ENCODE data around the gene CSNK1A1. TPM values are rescaled to one million over a fixed set of nuclear protein-coding genes. Genes with fewer than 3 reads are reported as not detected.
A peak's percentile ranks its signal among the peaks of the same experiment; 100 is the strongest.

CSNK1A1 gene
- total RNA-seq, 2 donors from 2014 or later = 192 to 212 TPM

DNA sequence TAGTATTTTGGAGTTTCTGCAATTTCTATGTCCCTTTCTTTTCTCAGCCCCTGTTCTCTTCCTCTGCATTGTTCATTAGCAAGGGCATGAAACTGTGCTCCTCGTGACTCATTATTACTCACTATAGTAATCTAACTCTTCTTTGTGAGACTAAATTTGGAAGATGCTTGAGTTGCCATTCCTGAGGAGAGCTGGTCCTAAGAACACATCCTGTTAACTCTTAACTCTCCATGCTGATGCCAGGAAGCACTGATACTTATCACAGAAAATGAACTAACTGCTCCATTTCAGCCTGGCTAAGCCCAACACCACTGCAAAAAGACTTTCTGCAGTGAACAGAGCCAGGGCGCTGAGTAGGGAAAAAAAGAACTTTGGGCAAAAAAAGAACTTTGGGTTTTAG lies 10.6 kb upstream of the CSNK1A1 start:
- no peaks in the 10 kb centered on the region for H3K36me3 Mint-ChIP-seq (ENCODE audit: low read depth)
- ATAC-seq = no peak
- H3K27ac Mint-ChIP-seq = no peak overlapping the region
- no peaks in the 10 kb centered on the region for H3K27me3 Mint-ChIP-seq
- no peak for DNase-seq
- no peak overlapping the region for H3K4me3 Mint-ChIP-seq
- no peaks in the 10 kb centered on the region for H3K9me3 ChIP-seq (ENCODE audit: control insufficient read depth, low read length, poor library complexity, severe bottlenecking)
- peaks cover 15% of the 10 kb centered on the region for H3K4me1 Mint-ChIP-seq

DNA sequence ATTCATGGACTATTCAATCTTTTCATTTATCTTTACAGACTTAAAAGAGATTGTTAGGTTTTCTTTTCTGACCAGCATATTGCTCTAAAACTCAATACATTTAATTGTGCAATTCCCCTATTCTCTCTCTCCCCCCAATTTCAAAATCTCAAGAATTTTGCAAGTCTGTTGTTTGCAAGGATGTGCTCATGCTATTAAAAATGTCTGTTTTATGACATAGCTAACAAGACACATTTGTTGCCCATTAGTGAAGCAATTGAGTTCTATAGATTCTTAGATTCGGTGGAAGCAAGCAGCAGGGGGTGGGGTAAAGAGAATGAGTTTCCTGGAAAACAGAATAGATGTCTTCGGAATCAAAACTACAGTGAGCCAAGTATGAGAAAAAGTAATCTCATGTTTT lies 8.5 kb upstream of the CSNK1A1 start:
- H3K4me1 Mint-ChIP-seq = peaks cover 12% of the 10 kb centered on the region
- no peak overlapping the region for H3K4me3 Mint-ChIP-seq
- ATAC-seq = no peak
- DNase-seq = no peak
- H3K9me3 ChIP-seq (ENCODE audit: control insufficient read depth, low read length, poor library complexity, severe bottlenecking) = no peaks in the 10 kb centered on the region
- no peaks in the 10 kb centered on the region for H3K27me3 Mint-ChIP-seq
- H3K27ac Mint-ChIP-seq = no peak overlapping the region
- H3K36me3 Mint-ChIP-seq (ENCODE audit: low read depth) = no peaks in the 10 kb centered on the region

DNA sequence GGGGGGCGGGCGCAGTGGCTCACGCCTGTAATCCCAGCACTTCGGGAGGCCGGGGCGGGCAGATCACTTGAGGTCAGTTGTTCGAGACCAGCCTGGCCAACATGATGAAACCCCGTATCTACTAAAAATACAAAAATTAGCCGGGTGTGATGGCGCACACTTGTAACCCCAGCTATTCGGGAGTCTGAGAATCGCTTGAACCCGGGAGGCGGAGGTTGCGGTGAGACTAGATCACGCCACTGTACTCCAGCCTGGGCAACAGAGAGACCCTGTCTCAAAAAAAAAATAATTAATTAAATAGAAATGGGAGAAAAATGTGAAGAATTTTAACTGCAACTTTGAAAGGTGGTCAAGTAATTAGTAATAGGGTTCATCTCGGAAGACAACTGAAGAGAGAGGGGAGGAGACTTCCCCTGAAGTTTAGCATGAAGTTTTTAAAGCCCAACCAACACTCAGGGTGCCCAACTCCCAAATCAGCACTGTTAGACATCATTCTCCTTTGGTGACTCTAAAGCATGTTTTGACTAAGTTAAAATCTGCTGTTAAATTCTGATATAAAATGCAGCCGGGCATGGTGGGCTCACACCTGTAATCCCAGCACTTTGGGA lies 1.4 kb upstream of the CSNK1A1 start:
- H3K4me3 Mint-ChIP-seq = no peak overlapping the region
- DNase-seq = no peak
- H3K9me3 ChIP-seq (ENCODE audit: control insufficient read depth, low read length, poor library complexity, severe bottlenecking) = no peaks in the 10 kb centered on the region

DNA sequence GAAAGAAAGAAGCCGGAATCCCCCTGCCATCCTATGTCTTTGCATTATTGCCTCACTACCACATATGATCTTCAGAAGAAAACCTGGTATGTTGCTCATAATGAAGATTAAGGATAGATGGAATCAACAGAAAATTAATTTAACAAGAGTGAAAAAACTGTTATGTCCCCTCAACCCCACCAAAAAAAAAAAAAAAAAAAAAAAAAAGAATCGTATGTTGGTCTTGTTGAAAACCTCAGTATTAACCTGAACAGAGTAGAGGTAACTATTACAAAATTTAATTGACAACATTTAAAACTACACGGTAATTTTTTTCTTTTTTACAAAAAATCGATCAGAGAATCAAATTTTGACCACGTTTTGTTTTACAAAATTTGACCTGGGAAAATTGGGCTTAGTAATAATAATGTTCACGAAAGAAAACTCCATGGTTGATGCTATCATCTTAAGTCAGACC lies 827 bp upstream of the CSNK1A1 start:
- Mint-ChIP-seq H3K36me3 (ENCODE audit: low read depth) (peaks cover 10% of the 10 kb centered on the region), H3K4me3 (peak overlapping the region; percentile 98), H3K27me3 (no peaks in the 10 kb centered on the region), H3K27ac (peak overlapping the region; percentile 99), H3K4me1 (peaks cover 36% of the 10 kb centered on the region)
- H3K9me3 ChIP-seq (ENCODE audit: control insufficient read depth, low read length, poor library complexity, severe bottlenecking) = no peaks in the 10 kb centered on the region
- ATAC-seq (no peak), DNase-seq (no peak)

More for the DNA sequence above, 1.4 kb upstream of the CSNK1A1 start:
- H3K36me3 Mint-ChIP-seq (ENCODE audit: low read depth) = peaks cover 10% of the 10 kb centered on the region
- H3K27me3 Mint-ChIP-seq = no peaks in the 10 kb centered on the region
- H3K27ac Mint-ChIP-seq = peak overlapping the region; percentile 99
- no peak for ATAC-seq
- peaks cover 31% of the 10 kb centered on the region for H3K4me1 Mint-ChIP-seq

DNA sequence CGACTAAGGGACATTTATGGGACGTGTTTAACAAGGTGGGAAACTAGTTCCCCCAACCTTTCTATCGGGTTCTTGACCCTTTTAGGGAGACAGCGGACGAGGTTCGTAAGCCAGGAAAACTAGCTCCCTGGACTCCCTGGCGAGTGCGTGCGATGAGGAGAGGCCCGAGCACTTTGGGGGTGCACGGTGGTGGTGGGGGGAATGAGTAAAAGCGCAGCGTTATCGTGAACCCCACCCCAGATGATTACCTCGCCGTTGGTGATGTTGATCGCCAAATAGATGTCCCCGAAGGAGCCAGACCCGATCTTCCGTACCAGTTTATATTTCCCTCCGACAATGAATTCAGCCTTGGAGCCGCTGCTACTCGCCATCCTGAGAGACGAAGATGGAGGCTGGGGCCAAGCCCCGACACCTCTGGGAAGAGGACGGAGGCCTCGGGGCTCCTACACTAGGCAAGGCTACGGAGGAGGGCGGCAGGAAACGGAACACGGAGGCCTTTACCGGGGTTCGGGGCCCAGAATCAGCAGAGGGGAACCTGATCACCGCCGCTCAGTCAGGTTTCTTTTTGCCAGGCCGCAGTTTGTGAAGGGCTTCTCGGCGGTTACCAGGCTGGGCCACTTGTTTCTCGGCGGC lies 529 bp downstream of the CSNK1A1 start:
- ATAC-seq (peak; percentile 7), DNase-seq (no peak)
- Mint-ChIP-seq H3K4me3 (peak overlapping the region; percentile 98), H3K27ac (peak overlapping the region; percentile 99), H3K27me3 (no peaks in the 10 kb centered on the region), H3K36me3 (ENCODE audit: low read depth) (peaks cover 11% of the 10 kb centered on the region), H3K4me1 (peaks cover 42% of the 10 kb centered on the region)
- no peaks in the 10 kb centered on the region for H3K9me3 ChIP-seq (ENCODE audit: control insufficient read depth, low read length, poor library complexity, severe bottlenecking)

DNA sequence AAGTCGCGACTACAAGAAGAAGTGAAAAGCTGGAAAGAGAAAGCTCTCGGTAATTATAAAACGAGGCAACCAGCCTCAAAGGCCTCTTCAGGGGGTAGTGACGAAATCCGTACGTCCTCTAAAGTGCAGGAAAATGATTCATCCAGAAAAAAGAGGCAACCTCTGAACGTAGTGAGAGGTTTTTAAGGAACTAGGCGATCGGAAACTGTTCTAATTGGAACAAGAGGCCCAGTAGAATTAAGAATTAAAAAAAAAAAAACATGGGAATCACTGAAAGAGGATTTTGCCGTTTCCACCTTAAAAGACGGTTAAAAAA lies 1.0 kb downstream of the CSNK1A1 start:
- Mint-ChIP-seq H3K4me1 (peaks cover 44% of the 10 kb centered on the region), H3K4me3 (peak overlapping the region; percentile 98), H3K27ac (peak overlapping the region; percentile 99), H3K27me3 (no peaks in the 10 kb centered on the region), H3K36me3 (ENCODE audit: low read depth) (peaks cover 11% of the 10 kb centered on the region)
- ATAC-seq (no peak), DNase-seq (no peak)
- no peaks in the 10 kb centered on the region for H3K9me3 ChIP-seq (ENCODE audit: control insufficient read depth, low read length, poor library complexity, severe bottlenecking)

DNA sequence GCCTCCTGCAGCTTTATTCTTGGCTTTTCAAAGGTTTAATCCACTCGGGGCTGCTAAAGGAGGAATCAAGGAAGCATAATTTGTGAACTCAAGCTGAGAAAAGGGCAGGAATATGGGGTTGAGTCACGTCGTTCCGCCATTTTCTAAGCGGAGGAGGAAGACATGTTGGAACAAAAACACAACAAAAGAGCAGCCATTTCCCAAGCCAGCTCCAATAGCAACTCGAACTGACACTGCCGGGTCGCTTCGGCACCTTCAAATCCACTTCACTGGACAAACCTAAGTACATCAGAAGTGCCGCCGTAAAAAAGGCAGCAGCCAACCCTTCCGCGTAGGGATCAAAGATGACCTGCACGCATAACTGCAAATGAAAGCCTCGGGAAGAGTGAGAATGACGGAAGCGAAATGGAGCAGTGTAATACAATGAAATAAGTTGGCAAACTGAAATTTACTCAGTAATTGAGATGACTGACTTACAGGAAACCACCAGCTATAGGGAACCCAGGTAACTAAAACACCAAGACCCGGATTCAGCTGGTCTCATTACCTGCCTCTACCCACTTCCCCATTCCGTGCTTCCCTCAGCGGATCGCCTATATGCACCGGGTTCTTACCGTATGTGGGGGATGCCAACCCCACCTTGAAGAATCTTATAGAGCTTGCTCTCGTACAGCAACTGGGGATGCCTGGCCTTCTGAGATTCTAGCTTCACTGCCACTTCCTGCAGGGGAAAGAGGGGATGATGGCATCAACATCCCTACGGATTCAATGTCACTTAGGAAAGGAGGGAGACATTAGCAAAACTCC lies 1.6 kb downstream of the CSNK1A1 start:
- H3K27ac Mint-ChIP-seq = peak overlapping the region; percentile 99
- peaks cover 11% of the 10 kb centered on the region for H3K36me3 Mint-ChIP-seq (ENCODE audit: low read depth)
- H3K27me3 Mint-ChIP-seq = no peaks in the 10 kb centered on the region
- no peaks in the 10 kb centered on the region for H3K9me3 ChIP-seq (ENCODE audit: control insufficient read depth, low read length, poor library complexity, severe bottlenecking)
- peaks cover 44% of the 10 kb centered on the region for H3K4me1 Mint-ChIP-seq
- peak in 1 of 3 donors; percentile 14 for DNase-seq
- peak; percentile 5 for ATAC-seq
- H3K4me3 Mint-ChIP-seq = peak overlapping the region; percentile 98

DNA sequence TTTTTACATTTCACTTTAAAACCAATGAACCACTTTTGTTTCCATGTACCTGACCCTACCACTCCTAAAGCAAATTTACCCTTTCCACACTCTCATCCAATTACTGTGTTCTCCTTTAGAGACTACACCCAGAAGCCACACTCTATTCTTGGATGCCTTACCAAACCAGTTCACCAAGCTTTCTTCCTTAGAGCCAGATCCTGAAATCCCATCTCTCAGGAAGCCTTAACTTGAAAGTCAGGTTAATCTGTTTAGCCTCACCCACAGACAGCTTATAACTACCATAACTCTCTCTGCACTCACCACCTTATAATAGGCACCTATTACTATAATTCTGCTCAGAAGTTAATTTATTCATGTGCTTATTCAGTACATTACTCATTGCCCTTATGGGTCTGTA lies 4.3 kb downstream of the CSNK1A1 start:
- ATAC-seq (no peak), DNase-seq (no peak)
- Mint-ChIP-seq H3K4me3 (peak overlapping the region; percentile 52), H3K27me3 (no peaks in the 10 kb centered on the region), H3K36me3 (ENCODE audit: low read depth) (peaks cover 11% of the 10 kb centered on the region), H3K4me1 (peaks cover 54% of the 10 kb centered on the region), H3K27ac (peak overlapping the region; percentile 68)
- no peaks in the 10 kb centered on the region for H3K9me3 ChIP-seq (ENCODE audit: control insufficient read depth, low read length, poor library complexity, severe bottlenecking)

DNA sequence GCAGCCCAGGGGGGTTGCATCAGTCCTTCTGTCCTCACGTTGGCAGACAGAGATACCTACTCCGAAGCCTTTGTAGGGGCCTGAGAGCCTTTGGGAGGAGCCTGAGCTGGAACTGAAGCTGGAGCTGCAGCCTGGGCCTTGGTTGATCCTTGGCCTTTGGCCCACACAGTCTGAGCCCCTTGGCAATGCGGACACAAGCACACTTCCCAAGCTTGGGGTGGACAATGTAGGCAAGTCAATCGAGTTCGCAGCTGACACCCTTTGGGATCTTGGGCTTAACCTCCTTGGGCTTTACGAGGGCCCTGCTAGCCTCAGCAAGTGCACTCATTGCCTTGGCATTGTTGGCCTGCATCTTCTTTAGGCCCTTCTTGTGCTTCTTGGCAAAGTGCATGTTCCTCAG lies 5.9 kb downstream of the CSNK1A1 start:
- H3K9me3 ChIP-seq (ENCODE audit: control insufficient read depth, low read length, poor library complexity, severe bottlenecking) = no peaks in the 10 kb centered on the region
- Mint-ChIP-seq H3K4me1 (peaks cover 53% of the 10 kb centered on the region), H3K27me3 (no peaks in the 10 kb centered on the region), H3K36me3 (ENCODE audit: low read depth) (peaks cover 7% of the 10 kb centered on the region), H3K4me3 (no peak overlapping the region), H3K27ac (peak overlapping the region; percentile 68)
- DNase-seq = no peak
- ATAC-seq = no peak

DNA sequence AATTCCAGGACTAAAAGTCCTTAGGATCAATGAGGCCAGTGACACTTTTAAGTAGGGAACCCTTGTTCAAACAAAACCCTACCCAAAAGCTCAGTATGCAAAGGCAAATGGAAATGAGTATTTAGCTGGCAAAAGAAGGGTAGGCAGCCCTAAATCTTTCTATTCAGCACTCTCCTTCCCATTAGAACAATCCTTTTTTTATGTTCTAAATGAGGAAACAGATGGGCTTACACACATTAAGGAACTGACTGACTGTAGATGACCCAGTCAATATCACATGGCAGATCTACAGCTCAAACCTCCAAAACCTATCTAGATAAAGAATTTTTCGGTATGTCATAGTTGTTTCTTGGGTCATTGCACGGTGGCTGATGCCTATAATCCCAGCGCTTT lies 7.2 kb downstream of the CSNK1A1 start:
- Mint-ChIP-seq H3K4me1 (peaks cover 45% of the 10 kb centered on the region), H3K27me3 (no peaks in the 10 kb centered on the region), H3K27ac (peak overlapping the region; percentile 83), H3K36me3 (ENCODE audit: low read depth) (peaks cover 2% of the 10 kb centered on the region), H3K4me3 (no peak overlapping the region)
- no peak for DNase-seq
- no peaks in the 10 kb centered on the region for H3K9me3 ChIP-seq (ENCODE audit: control insufficient read depth, low read length, poor library complexity, severe bottlenecking)
- no peak for ATAC-seq

DNA sequence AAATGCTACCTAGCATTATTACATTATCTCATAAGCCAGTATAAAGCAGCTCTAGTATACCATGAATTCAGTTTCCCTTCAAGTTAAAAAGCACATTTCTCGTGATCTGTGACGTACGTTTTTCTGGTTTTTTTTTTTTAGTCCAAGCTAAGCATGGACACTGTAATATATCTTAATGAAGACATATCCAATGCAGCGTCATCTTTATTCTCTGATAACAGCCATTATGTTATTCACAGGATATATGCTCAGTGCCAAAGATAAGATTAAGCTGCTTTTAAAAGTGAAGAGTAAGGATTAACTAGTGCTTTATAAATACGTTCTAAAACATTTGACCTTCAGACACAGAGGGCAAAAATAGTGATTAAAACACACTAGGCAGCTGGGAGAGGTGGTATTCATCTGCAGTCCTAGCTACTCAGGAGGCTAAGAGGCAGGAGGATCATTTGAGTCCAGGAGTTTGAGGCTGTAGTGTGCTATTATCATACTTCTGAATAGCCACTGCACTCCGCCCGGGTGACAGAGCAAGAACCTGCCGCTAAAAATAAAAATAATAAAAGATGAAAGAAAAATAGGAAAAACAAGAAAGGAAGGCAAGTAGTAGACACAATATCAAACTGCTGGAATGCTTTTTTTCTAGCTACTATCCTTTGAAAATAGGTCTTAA lies 7.7 kb downstream of the CSNK1A1 start:
- no peak overlapping the region for H3K4me3 Mint-ChIP-seq
- no peaks in the 10 kb centered on the region for H3K27me3 Mint-ChIP-seq
- peaks cover 42% of the 10 kb centered on the region for H3K4me1 Mint-ChIP-seq
- H3K36me3 Mint-ChIP-seq (ENCODE audit: low read depth) = peaks cover 2% of the 10 kb centered on the region
- DNase-seq (no peak), ATAC-seq (no peak)
- no peaks in the 10 kb centered on the region for H3K9me3 ChIP-seq (ENCODE audit: control insufficient read depth, low read length, poor library complexity, severe bottlenecking)
- H3K27ac Mint-ChIP-seq = peak overlapping the region; percentile 83

DNA sequence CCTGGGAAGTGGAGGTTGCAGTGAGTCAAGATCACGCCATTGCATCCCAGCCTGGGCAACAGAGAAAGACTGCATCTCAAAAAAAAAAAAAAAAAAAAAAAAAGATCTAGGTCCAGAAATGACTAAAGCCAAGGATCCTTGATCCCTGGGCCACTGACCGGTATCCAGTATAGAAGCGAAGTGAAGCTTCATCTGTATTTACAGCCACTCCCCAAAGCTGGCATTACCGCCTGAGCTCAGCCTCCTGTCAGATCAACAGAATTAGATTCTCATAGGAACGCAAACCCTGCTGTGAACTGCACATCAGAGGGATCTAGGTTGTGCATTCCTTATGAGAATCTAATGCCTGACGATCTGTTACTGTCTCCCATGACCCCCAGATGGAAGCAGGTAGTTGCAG lies 9.3 kb downstream of the CSNK1A1 start:
- ATAC-seq (no peak), DNase-seq (no peak)
- peak overlapping the region; percentile 65 for H3K27ac Mint-ChIP-seq
- H3K9me3 ChIP-seq (ENCODE audit: control insufficient read depth, low read length, poor library complexity, severe bottlenecking) = no peaks in the 10 kb centered on the region
- no peaks in the 10 kb centered on the region for H3K27me3 Mint-ChIP-seq
- H3K36me3 Mint-ChIP-seq (ENCODE audit: low read depth) = peaks cover under 1% of the 10 kb centered on the region
- no peak overlapping the region for H3K4me3 Mint-ChIP-seq
- peaks cover 38% of the 10 kb centered on the region for H3K4me1 Mint-ChIP-seq

DNA sequence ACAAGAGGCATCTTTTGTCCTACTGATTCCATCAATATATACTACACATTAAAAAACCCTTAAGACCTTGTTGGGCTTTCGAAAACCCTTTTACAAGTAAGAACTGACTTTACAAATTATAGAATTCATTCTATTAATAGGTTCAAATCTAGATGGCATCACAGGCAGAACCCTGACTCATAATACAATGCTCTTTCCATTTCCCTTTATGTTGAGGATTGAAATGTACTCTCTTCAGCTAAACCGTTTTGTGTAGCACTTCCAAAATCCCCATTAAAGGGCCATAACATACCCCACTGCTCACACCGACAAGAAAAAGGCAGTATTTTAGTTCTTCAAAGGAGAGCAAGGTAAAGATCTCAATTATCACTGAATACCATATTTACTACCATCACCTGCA lies 11.2 kb downstream of the CSNK1A1 start:
- peaks cover 44% of the 10 kb centered on the region for H3K4me1 Mint-ChIP-seq
- peak overlapping the region; percentile 24 for H3K27ac Mint-ChIP-seq

More for the DNA sequence above, 11.2 kb downstream of the CSNK1A1 start:
- Mint-ChIP-seq H3K4me3 (peak overlapping the region; percentile 72), H3K27me3 (no peaks in the 10 kb centered on the region), H3K36me3 (ENCODE audit: low read depth) (peaks cover 4% of the 10 kb centered on the region)
- ATAC-seq (no peak), DNase-seq (no peak)
- no peaks in the 10 kb centered on the region for H3K9me3 ChIP-seq (ENCODE audit: control insufficient read depth, low read length, poor library complexity, severe bottlenecking)
